GM19238 (cell line): ENCODE results near the gene PRELID3B.
A peak's percentile ranks its signal among the peaks of the same experiment; 100 is the strongest.

ENCODE experiments used
- DNase-seq: peaks from one replicate; pipeline ENCODE4 v3.0.0; 2011; ENCODE audit warnings: low spot score; ENCODE audit not compliant: insufficient read length

Gene PRELID3B

DNA sequence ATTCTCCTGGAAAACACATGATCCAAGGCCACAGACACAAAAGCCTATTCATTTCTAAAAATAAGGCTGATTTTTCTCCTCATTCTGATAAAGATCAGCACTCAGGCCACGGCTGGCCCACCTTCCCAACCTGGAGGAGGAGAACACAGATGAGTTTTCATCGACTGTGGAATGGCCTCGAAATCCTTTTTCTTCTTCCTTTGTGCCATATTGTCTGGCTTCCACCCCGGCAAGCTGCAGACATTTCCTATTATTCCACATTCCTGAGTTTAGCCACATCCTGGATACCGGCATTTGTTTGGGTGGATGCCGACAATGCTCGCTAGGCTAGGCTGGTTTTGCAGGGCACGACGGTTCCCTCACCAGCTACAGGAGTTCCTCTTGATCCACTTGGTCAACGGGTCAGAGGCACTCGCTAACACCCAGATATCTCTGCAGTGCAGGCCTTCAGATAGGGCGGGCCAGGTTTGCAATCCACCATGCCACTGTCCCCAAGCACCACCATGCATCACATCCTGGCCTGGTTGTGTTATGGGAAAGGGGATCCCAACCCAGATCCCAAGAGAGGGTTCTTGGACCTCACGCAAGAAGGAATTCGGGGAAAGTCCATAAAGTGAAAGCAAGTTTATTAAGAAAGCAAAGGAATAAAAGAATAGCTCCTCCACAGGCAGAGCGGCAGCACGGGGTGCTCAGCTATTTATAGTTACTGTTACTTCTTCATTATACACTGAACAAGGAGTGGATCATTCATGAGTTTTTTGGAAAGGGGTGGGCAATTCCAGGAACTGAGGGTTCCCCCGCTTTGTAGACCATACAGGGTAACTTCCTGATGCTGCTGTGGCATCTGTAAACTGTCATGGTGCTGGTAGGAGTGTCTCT, 31.4 kb downstream of the PRELID3B start:
- DNase-seq: no peak

DNA sequence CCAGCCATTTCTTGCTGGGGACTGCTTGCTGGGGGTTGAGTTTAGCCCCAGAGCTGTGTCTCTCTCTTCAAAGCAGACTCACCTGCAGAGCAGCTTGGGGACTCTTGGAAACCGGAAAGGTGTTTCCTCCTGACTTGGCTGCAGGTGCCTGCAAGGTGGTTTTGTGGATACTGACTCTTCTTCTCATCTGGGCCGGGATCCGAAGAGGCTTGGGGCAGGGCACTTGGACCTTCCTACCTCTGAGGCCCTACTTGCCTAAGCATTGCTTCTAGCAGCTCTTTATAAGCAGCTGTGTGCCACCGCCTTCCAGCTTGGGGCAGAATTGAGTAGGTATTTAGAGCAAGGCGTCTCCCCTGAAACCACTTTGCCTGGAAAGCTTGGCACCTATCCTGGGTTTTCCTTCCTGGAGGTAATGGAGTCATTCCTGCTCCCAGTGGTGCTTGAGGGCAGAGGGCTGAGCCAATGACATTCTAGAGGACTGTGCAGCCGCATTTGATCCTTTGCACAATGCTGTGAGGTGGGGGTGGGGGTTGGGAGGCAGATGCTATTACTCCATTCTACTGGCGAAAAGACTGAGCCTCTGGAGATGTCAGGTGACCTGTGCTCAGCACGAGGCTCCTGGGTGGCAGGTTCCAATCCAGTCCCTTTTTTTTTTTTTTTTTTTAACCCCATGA, 32.1 kb downstream of the PRELID3B start:
- no peak for DNase-seq

DNA sequence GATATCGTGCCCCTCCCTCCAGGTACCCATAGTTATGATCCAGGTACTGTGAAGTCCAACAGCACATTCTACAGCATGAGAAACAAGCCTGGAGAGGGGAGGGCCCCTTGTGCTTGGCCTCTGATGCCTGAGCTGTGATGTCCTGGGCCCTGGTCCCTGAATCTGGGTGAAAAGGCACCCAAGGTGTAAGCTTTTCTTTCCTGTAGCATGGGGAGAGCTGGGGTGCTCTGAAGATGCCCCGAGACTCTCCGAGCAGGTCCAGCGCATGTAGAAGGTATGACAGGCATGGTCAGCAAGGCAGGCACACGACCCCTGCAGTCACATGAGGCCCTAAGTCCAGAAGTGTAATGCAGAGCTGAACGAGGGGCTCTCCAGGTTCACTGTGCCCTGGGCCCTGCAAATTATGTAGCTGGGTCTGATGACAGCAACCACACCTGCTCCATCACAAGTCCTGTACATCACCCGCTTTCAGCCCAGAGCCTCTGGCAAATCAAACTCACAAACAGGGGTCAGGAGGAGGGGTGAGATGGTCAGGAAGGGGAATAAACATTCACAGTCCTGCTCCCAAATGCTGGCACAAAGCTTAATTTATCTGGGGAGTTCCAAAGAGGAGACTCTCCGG, 33.8 kb downstream of the PRELID3B start:
- DNase-seq: no peak

GRCh38 chr20:59007665-59008511, 34.7 kb downstream of the PRELID3B start:
- peak; percentile 90 for DNase-seq

DNA sequence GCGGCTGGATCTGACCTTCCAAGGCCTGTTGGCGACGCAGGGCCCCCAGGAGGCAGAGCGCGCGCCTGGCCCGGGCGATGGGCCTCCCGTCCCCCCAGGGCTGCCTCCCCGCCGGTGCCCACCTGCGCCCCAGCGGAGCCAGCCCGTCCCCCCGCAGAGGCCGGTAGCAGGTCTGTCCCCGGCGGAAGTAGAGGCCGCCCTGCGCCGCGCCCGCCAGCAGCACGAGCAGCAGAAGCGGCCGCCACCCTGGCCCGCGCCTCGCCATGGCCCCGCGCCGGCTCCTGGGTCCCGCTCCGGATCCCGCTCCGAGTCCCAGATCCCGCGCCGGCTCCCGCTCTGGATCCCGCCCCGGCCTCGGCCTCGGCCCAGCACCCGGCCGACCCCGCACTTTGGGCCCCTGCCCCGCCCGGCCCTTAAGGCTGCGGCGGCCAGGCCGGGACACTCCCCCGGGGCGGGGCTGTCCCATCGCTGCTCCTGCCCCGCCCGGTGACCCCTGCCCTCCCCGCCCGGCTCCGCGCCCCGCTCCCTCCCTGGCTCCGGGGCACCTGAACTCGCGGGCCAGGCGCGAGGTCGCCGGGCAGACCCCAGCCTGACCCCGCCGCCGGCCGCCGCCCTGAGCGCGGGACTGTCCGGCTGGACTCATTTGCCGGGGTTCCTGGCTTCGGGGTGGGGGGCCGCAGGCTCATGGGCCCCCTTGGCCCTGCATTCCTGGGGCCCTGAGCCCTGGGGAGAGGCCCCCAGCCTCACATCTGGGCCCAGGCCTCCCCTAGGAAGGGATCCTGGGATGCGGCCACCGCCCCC, 35.5 kb downstream of the PRELID3B start, which contains the start of gene CTSZ:
Gene CTSZ (minus strand): TSS at position 391 of the 801 bp plus-strand sequence. CDS start 126 bp downstream, at position 265.
- peak; percentile 60 for DNase-seq

DNA sequence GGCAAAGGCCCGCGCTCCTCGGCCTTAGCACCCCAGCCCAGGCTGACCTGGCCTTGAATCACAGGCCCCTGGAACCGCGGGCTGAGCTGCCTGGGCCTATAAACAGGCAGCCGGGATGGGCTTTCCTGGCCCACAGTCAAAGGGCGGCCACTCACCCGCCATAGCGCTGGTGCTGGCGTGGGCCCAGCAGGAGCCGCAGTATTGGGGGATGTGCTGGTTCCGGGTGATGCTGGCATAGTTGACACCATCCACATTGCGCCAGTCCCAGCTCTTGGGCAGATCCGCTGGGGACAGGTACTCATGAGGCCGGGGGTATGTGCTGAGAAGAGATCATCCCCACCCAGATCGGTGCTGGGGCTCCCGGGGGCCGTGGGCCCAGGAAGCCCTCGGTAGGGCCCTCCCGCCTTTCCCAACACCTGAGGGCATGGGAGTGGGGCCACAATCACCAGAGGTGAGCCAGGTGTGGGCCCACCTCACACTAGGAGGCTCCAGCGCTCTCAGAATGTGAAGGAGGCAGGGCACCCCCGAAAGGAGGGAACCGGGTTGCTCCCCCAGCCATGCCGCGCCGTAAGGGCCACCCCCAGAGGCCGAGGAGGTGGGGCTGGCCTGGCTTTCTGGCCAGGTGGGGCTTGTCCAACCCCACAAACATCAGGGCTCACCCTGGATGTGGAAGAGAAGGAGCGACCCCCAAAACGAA, 36.3 kb downstream of the PRELID3B start:
- no peak for DNase-seq

- no peak for DNase-seq
Measured at GRCh38 chr20:59005523-59006166, 36.9 kb downstream of the PRELID3B start.

GRCh38 chr20:59004763-59005522, 37.6 kb downstream of the PRELID3B start:
- DNase-seq: peak; percentile 86

- no peak for DNase-seq
Measured at GRCh38 chr20:59004493-59004762, 38.2 kb downstream of the PRELID3B start.

DNA sequence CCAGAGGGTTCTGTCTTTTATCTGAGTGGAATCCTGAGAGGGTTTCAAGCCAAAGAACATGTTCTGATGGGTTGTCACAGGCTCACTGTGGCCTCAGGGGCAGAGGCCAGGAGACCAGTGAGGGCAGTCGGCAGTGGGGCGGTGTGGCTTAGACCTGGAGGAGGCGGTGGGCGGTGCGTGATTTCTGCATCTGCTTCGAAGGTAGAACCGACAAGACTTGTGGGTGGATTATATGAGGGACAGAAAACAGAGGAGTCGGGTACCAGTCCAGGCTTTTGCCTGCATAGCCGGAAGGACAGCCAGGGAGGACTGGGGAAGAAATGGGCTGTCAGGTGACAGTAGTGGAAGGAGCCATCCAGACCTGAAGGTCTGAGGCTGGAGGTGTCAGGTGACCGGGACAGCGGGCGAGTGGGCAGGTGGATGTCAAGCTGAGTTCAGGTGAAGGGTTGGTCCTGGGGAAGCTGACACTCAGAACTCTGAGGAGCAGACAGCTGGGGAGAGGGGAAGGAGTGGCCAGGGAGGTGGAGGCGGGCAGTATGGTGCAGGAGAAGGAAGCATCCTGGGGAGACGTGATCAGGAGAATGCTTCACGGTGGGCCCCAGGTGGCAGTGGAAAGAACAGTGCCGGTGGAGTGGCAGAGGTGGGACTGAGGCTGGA, 38.6 kb downstream of the PRELID3B start:
- DNase-seq: no peak

DNA sequence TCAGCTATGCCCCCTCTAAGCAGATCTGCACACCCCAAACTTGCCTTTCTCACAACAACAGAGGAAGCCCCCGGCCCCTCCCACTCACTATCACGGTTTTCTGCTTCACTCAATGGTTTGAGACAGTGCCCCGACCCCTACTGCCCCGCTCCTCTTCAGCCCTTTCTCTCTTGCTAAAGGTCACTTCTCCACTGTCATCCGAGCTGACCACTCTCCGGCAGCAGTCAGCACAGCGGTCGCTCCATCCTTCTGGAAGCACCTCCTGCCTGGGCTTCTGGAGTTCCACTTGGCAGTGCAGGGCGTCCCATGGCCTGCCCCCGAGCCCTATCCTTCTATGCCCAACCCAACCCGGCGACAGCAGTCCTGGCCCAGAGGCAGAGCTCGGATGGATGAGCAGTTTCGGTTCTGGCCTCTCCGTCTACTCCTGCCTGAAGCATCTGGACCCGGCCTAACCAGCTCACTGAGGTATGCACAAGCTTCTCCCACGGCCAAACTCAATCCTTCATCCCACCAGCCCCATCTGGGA, 39.6 kb downstream of the PRELID3B start:
- no peak for DNase-seq

DNA sequence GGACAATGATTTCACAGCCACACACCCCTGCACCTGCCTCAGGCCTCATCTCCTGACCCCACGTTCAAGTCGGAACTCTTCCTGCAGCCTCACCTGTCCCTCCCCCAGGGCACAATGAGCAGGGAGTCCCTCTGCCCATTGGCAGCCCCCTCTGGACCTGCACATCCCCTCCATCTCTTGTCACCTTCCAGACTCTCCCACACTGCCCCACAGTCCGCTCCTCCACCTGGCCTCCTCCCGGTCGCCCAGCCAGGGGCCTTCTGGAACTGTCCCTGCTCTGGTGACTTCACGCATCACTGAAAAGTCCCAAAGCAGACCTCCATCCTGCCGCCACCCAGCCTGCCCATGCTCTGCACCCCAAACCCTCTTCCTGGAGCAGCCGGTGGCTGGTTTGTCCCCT, 40.2 kb downstream of the PRELID3B start:
- no peak for DNase-seq

- DNase-seq: no peak
Measured at GRCh38 chr20:59001449-59002171, 41.0 kb downstream of the PRELID3B start.

DNA sequence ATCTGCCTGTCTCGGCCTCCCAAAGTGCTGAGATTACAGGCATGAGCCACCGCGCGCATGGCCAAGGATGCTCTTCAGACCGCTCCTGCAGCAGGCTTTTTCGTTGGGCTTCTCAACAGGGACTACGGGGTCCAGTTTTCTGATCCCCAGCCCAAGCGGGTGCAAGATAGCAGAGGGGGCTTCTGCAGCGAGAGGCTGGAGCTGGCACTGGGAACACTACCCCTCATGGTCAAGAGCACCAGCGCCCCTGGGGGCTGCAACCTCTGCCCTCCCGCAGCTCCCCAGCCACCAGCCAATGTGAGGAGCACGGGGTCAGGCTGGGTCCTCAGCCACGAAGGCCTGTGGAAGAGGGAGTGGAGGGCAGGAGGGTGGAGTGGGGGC, 41.5 kb downstream of the PRELID3B start:
- no peak for DNase-seq

DNA sequence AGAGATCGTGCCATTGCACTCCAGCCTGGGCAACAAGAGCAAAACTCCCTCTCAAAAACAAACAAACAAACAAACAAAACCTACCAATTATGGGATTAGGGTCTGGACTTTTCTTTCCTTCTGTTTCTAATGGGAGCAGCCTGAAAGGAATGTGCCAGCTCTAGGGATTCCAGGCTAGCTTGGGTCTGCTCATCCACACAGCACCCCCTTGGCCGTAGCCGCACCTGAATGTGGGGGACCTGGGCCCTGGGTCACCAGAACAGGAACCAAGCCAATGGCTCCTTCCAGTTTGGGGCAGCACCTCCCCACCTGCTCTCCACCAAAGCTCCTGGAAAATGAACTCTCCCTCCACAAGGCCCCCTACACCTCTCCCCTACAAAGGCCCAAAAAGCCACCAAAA, 42.3 kb downstream of the PRELID3B start:
- no peak for DNase-seq

- no peak for DNase-seq
Measured at GRCh38 chr20:58998656-58999055, 43.9 kb downstream of the PRELID3B start.

DNA sequence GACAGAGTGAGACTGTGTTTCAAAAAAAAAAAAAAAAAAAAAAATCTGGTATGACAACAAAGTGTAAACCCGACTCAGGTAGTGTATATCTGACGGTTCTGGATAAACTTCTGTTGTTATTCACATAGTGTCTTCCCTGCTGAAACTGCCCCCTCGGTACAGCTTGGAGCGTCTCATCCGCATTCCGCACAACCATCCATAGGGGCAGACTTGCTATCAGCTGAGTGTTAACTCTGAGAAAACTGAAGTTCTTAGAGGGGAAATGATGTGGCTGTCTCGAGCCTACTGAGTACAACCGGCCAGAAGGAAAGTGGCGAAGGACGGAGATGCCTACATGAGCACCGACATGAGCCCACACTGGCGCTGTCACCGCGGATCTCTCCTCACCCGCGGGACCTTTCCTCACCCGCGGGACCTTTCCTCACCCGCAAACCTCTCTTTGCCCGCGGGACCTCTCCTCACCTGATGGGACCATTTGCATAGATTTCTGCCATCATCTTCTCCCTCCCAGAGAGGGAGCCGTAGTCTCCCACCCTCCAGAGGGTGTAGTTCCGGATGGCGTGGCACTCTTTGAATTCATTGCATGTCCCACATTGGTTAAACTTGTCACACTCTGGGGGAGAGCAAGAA, 45.3 kb downstream of the PRELID3B start:
- no peak for DNase-seq
